H4 (cell line): ENCODE measurements around the gene FARS2. TPM values are rescaled to one million over a fixed set of nuclear protein-coding genes. Genes with fewer than 3 reads are reported as not detected.

ENCODE experiments used
- DNase-seq: peaks from one replicate; pipeline ENCODE4 v3.0.0-alpha.2; 2015; ENCODE audit warnings: low spot score
- total RNA-seq: library from RNA; depleted of rRNA; stranded (reverse); fragments of >200 nt; shearing (Covaris generic); gene quantifications from 2 replicates; pipeline ENCODE4 v1.2.3, GENCODE V29; 2014

Gene FARS2
- total RNA-seq, 1 experiment from 2014 or later: 19.2 TPM

DNA sequence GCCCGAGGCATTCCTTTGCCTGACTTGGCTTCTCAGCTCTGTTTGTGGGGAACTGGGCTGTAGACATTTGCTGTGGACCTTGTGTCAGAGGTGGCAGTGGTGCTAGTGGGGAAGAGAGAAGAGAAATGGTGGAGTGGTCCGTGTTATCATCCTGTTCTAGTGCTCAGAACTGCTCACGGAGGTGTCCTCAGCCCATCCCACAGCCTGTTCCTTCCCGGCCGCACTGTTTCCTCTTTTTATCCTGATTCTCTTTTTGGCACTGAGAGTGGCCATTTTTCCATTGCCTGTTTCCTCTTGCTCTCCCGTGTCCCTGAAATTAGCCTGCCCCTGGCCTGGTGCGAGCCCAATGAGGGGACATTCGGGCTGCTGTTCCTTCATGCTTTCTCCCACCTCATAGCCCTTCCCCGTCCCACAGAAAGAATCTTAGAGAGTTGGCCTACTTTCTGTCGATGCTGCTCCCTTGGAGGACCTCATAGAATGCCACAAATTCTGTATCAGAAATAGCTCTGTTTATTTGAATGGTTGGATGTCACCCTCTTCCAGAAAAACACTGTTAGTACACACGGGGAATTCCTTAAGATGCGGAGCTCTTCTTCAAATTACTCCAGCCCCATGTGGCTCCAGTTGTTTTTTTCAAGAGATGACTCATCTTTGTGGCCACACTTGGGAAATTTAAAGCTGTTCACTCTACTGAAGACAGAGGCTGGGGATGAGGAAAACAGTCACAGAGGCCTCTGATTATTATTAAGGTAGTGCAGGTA is 26.1 kb downstream of the FARS2 start:
- DNase-seq: peak; percentile 60

DNA sequence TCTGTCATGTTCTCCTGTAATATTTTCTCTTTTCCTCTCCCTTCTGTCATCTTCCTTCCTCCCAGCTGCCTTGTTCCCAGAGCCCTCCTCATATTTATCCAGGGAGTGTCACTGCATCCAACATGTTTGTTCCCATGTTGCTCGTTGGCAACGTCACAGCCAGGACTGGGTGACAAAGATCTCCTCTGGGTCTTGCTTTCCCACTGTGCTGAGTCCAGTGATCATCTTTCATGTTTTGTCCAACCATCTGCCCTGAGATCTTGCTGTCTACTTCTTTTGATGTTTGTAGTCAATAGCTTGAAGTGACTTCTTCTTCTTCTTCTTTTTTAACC is 26.6 kb downstream of the FARS2 start:
- no peak for DNase-seq

DNA sequence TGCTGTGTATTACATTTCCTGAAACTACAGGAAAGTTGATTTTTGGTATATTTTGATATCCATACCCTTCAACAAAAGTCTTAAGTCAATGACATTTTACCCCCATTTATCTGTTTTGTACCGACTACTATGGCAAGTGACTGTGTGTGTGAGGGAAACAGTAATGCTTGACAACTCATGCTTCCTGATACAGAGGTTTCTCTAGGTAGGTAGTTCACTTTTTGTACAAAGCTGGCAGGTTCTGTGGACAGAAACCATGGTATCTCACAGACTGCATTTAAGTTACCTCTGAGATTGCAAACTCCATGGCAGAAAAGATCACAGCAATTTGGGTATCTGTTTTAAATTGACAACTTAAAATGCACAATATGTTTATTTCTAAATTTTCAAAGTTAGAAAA is 28.8 kb downstream of the FARS2 start:
- DNase-seq: no peak

DNA sequence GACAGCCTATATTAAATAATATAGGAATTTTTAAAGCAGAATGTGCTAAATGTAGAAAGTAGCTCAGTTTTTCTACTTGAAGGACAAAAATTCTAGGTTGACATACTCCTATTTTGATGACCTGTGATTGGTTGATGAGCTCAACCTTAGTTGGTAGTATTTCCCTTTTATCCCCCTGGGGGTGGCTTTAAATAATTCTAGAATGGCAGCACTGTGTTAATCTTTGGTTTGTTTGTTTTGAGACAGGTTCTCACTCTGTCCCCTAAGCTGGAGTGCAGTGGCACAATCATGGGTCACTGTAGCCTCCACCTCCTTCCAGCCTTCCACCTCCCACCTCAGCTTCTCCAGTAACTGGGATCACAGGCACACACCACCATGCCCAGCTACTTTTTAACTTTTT is 29.2 kb downstream of the FARS2 start:
- no peak for DNase-seq

DNA sequence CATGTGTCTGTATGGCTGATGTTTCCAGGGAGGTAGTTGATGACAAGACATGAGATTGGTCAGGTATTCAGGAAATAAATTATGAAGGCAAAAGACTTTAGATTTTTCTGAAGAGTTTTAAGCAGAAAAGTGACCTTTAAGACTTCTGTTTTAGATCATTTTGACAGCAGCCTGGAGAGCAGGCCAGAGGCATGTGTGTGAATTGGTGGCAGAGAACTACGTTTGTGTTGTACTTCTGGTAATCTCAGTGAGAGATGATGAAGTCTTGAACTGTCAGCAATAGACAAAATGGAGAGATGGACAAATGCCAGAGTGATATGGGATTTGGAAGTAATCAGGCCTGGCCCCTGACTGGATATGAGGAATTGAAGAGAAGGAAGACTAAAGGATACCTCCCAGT is 30.8 kb downstream of the FARS2 start:
- DNase-seq: no peak

DNA sequence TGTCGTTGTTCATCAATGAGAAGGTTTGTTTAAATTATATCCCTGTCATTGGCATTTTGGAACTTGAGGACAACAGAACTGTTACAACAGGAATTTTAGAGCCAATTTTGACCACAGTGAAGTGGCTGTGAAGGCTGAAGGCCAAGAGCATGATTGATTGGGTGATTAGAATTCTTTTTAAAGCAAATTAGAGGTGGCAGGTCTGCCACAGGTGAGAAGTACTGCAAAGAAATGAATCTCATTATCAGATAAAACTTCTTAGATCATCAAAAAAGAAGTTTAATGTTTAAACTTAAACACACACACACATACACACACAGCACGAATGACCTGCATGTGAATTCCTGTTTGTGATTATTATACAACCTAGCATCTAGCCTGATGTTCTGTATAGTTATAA is 32.4 kb downstream of the FARS2 start:
- no peak for DNase-seq

DNA sequence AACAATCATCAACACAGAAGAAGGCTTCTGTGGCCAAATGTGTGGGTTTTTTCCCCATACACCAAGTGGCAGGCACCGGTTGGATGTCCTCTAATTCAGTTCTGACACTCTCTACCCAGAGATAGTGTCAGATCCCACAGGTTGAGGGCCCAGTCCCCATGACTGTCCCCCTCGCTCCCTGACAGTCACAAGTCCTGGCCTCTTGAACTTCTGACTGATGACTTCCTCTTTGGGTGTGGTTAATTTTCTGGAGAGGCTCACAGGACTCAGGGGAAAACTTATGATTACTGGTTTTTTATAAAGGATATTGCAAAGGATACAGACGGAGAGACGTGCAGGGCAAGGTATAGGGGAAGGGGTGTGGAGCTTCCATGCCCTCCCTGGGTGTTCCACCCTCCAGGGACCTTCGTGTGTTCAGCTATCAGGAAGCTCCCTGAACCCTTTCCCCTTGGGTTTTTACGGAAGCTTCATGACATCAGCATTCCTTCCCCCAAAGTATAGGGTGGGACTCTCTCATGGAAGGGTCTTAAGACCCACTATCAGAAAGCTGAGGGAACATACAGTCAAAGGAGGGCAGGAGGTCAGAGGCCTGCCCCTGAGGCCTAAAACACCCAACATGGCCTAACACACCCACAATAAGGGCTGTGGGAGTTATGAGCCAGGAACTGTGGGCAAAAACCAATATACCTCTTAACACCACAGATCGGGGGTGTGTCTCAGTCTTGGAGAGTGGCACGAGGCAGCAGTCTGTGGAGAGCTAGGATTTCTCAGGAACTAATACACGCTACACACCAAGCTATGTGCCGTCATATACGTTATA is 33.3 kb downstream of the FARS2 start:
- no peak for DNase-seq

DNA sequence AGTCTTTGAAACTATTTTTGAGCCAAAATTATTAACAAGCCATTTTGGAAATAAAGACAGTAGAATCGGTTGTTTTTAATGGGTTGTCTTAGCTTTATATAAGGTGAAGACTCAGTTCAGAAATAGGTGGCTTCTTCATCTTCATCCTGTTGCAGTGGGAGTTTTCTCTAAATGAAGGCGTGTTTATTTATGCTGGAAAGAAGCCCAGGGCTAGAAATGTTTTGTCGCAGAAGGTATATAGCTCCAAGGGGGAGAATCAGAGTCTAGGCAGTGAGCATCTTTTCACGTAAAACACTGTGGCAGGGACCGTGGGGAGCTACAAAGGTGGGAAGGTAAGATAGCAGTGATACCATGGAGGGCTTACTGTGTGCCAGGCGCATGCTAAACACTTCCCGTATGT is 34.3 kb downstream of the FARS2 start:
- DNase-seq: no peak

DNA sequence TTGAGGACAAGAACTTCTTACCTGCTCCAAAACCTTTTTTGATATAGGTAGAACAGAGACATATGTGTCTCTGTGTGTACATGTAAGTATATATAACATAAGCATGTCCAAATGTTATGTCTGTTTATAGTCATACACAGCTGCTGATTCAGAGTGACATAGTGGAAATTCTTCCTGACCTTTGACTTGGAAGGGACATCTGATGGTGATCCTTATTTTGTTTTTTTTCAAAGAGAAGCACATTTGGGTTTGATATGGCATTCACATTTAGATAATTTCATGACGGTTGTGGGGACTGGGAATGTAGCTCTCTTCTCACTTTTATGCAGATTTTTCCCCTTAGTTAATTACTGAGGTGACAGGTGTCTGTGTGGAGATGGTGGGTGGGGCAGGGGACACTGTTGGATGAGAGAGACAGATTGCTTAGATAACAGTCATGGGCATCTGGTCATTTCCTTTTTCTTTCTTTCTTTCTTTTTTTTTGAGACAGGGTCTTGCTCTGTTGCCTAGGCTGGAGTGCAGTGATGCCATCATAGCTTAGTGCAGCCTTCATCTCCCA is 39.0 kb downstream of the FARS2 start:
- DNase-seq: no peak

DNA sequence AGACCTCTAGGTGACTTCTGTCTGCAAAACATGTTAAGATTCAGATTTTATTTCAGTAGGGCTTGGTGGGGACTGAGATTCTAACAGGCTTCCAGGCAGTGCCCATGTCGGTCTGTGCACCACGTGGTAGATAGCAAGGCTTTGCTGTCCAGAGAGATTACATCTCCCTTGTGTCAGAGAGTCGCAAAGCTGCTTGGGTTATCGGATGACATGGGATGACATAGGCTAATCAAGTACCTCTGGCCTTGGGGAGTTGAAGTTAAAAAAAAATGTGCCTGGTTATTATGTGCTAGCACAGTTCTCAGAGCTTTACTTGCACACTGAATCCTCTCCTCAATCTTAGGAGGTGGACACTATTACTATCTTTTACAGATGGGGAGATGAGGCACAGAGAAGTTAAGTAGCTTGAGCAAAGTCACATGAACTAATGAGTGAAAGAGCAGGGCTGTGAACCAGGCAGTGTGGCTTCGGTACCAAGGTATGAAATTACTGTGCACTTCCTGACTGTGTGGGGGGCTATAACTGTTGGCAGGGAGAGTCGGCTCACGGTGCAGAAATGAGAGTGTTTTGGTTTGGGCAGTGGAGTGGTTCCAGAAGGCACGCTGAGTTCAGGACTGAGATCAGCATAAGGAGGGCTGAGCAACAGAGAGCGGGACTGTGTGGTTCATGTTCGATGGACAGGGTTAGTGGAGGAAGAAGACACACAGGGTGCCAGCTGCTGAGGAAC is 41.1 kb downstream of the FARS2 start:
- DNase-seq: no peak

DNA sequence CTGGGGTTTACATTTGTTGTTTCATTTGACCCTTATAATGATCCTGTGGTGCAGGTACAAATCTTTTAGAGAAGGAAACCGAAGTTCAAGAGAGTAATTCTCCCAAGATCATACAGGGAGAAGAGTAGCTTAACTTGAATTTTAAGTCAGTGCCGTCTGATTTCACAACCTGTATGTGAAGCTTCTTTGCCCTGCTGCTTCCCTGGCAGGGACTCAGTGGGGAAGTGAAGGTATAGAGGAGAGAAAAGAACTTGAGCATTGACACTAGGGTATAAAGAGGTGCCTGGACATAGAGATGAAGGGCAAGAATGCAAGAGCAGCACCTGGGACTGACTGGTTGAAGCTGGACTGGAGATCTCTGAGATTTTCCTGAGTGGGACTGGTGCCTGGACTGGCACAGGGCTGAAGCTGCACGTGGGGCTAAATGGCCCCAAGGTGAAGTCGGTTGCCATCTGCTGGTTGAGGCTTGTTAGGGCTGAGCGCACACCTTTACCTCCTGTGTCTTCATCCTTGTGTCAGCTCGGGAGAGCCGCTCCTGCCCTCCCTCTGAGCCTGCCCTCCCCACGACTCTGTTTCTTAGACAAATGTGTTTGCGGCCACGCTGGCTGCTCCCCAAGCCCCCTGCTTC is 41.8 kb downstream of the FARS2 start:
- DNase-seq: no peak

DNA sequence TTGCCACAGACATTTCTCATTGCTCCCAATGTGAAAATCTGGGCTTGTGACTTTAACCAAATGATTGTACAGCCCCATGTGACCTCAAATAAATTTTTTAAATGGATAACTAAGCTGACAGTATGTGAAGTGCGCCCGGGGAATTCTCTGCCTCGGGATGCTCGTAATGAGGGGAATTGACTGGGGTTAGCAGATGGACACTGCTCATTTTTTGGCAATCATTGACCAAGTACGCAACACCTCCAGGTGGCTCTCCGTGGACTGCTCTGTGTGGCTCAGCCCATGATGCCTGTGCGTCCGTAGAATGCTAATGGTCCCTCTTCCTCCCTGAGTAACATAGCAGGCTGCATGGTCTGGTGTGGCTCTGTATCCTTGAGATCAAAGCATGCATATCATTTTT is 42.4 kb downstream of the FARS2 start:
- no peak for DNase-seq

DNA sequence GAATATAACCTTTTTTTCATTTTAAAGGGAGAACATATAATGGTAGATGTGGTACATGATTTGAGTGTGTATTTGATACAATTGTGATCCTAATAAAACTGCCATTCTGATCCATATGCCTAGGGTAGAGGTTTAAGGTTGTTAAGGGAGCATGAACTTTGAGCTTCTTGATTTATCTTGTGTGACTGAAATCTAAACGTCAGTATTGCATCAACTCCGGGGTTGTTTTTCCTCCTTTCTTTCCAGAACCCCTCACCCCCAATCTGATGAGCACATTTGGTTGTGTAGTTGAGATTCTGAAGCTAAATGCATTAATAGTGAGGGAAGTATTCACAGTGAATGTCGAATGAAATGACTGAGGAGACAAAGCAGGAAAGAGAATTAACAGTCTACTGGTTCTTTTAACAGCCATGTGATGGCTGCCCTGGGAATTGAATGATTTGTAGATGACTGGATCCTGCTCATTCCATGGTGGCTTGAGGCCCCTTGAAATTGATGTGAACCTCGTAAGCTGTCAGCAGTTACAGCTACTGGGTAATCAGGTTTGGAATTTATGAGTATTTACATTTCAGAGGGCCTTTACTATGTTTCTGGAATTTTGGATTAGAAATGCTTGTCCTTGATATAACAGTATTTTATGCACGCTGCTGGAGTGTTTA is 44.8 kb downstream of the FARS2 start:
- DNase-seq: no peak

DNA sequence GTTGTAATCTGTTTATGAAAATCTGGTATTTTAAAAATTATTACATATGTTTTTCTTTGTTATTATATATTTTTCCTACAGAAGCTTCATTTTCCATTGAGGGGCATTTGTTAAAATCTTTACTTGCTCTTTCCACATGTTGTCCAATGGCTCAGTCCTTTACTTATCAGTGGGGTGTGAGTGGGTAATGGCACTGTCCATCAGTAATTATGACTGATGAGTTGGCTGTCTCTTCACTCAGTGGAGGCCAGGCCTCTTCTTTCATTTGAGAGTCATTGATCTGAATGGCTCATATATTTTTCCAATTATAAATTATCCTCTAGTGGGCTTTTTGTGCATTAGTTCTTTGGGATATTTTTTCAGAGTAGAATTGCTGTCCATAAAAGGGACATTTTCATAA is 45.7 kb downstream of the FARS2 start:
- no peak for DNase-seq

DNA sequence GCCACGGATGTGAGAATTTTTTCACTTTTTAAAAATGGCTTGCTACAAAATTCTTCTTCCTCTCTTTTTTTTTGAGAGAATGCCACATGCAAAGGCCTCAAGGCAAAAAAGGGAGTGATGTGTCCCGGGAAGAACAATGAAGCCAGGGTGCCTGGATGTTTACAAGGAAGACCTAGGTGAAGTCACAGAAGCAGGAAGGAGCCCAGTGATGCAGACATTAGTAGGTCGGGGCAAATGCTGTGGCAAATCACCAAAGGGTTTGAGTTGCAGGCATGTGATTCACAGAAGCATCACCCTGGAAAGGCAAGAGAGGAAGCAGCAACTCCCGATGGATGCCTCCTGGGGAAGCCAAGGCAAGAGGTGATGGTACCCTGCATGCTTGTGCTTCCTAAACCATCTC is 46.8 kb downstream of the FARS2 start:
- DNase-seq: no peak

DNA sequence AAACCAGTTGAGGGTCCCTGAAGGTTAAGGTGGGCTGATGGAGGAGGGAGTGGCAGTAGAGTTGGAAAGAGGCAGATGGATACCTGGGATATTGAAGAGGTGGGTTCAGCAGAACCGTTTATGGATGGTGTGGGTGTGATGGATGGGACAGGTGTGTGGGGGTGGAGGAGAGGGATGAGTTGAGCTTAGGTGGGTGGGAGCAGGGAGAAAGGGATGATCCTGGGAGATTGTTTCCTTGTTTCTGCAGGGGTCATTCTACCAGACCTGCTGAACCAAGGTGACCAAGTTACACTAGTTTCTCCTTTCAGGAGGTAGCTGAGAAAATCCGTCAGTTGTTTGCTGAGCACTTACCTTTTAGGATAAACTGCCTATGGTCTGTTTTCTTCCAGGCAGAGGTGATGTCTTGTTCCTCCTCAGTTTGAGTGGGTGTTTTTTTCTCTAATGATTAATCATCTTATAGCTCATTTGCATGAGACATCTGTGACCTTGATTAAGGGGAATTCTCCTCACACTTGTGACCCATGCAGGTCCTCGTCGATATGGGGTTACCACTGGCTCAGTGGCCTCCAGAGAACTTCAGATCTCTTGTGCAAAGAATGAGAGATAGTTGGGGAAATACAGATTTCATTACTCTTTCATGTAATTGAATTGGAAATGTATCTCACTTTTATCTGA is 53.0 kb downstream of the FARS2 start:
- no peak for DNase-seq

DNA sequence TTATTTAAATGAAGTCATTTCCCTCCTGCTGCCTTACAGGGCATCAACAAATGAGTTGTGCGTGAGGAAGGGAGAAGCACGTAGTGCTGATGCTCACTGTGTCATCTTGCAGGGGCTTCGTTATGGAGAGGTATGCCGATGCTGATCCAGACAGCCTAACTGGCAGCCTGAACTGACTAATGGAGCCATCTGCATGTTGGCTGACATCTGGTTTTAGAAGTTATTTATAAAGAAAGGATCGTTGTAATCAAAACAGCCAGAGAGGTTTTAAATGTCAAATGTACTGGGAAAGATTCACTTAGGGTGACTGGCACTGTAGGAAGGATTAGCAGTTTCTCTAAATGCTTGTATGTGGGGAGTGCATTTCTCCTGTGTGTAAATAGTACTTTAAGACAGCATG is 54.6 kb downstream of the FARS2 start:
- DNase-seq: no peak

DNA sequence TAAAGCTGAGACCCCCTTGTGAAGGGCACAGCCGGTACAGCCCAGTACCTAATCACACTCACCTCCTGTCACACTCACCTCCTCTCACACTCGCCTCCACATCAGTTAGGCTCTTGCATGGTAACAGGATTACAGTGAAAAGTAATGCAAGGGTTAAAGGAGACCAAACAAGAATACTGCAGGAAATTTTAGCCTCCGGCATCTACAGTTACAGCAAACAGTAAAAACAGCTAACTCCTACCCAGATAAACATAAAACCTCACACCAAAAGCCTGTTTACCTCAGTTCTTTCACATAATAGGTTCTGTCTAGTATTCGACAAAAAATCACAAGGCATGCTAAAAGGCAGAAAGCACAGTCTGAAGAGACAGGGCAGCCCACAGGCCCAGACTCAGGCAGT is 55.6 kb downstream of the FARS2 start:
- no peak for DNase-seq

DNA sequence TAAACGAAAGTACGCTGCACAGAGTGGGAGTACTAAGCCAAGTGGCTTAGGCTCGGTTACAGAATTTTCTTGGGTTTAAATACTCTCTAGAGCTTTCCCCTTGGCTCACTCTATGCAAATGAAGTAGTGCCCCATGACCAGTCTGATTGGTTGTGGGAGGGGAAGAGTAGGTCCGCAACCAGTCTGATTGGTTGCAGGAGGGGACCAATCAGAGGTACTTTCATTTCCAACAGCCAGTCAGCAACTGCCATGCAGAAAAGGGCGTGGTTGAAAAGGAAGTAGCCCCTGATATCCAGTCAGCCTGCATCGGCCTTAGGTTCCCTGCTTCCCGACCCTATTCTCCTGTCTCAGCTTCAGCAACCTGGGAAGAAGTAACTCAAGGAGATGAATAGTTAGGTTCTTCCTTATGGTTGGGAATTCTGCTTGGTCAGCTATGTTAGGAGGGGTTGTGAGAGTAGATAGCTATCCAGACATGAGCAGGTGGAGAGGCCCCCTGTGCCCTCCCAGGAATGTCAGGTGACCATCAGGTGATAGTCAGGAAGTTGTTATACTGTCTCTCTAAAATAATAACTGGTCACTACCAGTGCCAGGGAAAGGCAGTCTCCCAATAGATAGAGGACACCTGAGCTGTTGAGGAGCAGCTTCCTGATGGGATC is 57.4 kb downstream of the FARS2 start:
- DNase-seq: no peak

DNA sequence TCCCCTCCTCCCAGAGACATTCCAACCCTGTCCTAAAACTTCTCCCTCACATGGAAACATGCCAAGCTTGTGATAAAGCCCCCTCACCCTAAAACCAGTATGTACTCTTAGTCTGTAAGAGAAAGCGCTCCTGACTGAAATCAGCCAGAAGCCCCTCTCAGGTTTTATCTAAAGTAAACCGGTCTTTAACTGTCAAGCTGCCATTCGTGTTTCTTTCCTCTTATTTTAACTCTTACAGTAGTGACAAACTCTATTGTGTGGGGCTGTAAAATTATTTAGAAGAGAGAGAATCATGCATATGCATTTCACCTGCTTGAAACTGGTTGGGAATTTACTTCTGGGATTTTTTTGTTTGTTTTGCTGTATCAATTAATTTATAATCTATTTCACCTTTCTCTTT is 62.7 kb downstream of the FARS2 start:
- no peak for DNase-seq
